GM20431 (cell line): ENCODE results near the gene KCNG2.

Experiments used
- in situ Hi-C: fragments of 300-500 bp; cut with MseI, MboI; formaldehyde crosslinking; loops from one replicate; pipeline ENCODE4 v1.15.0; 2020; ENCODE audit warnings: low sequenced_read_pairs; ENCODE audit not compliant: unreplicated experiment

KCNG2 gene

DNA sequence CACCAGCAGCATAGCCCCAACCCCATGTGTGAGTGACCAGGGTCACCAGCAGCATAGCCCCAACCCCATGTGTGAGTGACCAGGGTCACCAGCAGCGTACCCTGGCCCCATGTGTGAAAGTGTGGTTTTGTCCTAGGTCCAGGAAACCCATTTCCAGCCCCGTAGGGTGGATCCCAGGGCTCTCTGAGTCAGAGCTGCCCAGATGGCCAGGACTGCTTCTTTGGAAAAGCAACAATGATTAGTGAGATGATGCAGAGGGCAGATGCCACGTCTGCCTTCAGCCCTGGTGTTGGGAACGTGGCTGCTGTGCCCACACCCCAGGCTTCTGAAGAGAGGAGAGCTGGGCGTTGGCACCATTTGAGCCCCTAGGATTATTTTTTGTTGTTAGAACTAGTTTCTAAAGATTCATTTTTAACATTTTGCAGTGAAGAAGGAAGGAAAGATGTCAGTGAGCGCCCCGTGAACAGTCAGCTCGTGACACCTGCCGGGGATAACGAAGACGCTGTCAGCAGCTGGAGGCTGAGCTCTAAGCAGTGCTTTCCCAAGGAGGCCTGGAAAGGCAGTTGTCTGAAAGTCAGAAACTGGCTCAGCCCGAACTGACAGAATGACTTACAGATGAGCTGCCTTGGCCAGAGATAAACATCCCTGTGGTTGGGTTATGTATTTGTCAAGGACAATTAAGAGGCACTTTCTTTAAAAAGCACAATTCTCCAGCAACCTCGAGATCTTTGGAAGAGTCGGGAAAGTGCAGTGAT, 32.1 kb upstream of the KCNG2 start:
- in situ Hi-C loops = no loop called here

GRCh38 chr18:79766308-79766707, 31.4 kb upstream of the KCNG2 start:
- in situ Hi-C loops = no loop called here

GRCh38 chr18:79768745-79769144, 29.0 kb upstream of the KCNG2 start:
- in situ Hi-C loops = no loop called here

DNA sequence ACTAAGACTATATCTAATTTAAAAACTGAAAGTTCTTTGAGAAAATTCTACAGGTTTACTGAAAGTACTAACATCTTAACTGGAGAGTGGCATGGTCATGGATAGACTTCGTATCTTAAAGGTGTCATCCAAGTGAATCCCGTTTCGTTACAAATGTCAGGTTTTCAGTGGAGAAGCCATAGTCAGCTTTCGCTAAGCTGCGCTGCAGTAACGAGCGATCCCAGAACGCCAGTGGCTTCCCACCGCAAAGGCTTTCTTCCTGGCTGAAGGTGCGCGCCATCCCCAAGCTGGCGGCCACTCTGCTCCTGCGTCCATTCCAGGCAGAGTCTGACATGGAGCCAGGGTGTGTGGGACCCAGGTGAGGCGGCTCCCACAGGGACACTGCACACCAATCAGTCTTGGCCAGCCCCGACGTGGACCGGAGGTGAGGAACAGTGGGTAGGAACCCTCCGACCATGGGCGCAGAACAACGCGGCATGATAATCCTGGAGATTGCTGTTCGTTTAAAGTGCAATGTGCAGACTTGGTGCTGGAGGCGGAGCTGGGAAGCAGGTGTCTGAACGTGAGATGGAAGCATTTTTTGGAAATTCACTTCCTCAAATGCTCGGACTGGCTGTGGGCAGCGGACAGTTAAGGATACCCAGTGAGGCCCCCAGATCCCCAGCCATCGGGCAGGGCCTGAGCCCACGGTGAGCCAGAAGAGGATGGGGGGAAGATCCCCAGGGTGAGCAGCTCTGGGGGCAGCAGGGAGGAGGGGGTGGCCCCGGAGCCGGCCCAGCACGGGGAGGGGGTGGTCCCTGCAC, 27.8 kb upstream of the KCNG2 start:
- in situ Hi-C loops = no loop called here

DNA sequence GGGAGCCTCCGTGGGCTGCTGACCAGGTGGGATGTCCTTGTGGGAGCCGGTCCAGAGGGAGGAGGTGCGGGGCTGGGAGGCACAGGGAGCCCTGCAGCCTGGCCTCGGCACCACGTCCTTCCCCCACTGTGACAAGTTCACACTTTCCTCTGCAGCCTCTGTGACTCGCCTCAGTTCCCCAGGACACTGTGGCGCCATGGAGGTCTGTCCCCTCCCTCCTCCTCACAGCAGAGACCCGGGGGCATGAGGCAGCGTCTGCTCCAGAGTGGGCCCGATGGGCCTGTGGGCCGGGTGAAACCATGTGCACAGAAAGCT, 27.3 kb upstream of the KCNG2 start:
- in situ Hi-C loops = no loop called here

- in situ Hi-C loops = no loop called here
Measured at GRCh38 chr18:79770826-79771225, 26.9 kb upstream of the KCNG2 start.

DNA sequence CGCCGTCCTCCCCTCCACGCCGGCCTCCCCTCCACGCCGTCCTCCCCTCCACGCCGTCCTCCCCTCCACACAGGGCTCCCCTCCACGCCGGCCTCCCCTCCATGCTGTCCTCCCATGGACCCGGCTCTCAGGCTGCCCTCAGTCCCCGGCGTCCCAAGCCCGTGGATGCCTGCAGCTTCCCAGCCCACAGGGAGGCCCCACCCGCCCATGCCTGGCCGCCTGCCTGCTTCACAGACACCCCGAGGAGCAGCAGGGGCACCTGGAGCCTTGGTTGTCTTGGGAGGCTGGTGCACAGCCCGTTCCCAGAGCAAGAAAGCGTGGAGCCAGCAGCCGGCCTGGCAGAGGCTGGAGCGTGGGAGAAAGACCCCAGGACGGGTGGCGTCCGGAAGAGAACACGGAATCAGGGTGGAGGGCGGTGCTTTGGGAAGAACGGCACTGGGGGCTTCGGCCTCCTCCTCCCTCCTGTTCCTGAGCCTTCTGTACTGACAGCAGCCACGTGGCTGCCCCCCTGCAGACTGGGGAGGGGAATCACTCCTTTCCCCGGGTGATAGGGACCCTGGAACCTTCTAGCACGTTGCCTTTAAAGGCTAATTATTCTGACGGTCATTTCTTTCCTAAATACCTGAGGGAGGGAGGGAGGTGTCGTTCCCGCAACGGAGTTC, 26.2 kb upstream of the KCNG2 start:
- in situ Hi-C loops = no loop called here

DNA sequence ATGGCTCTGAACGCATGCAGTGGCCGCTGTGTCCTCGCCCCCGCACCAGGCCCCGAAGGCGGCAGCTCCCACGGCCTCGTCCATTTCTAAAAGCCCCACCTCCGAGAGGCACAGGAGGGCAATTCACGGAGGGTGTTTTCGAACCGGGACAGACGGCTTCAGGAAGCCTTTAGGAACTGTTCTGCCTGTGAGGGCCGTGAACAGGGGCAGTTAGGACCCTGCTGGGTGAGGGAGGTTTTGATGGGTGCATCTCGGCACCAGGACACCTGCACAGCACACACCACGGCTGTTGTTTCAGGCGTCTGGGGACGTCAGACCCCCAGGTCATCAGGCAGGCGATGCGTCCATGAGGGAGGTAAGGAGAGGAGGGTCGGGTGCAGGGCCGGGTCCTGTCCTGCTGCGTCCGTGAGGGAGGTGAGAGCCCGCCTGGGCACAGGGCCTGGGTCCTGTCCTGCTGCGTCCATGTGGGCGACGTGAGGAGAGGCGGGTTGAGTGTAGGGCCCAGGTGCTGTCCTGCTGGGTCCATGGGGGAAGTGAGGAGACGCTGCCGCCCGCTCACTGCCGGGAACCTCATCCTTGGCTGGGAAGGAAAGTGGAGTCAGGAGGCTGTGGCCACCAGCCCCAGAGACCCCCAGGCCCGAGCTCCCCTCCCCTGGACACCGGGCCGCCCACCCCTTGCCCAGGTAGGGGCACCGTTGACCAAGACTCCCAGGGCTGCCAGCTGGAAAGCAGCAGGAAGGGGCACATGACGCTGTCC, 25.5 kb upstream of the KCNG2 start:
- in situ Hi-C loops = no loop called here

- in situ Hi-C loops = no loop called here
Measured at GRCh38 chr18:79772865-79773696, 24.7 kb upstream of the KCNG2 start.

DNA sequence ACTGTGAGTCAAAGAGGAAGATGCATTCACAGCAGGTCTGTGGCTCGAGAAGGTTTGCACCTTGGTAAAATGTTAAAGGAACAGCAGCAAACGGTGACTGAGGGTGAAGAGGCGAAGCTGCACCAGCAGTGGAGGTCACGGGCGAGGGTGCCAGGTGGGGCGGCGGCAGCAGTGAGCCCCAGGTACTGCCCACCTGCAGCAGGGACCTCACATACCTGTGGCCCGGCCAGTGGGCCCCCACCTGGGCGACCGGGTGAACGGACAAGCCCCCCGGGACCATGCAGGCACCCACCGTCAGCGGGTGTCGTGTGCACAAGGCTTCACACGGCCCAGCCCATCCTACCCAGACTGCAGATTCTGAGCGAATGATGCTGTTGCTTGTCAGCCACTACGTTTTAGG, 23.6 kb upstream of the KCNG2 start:
- in situ Hi-C loops = no loop called here

GRCh38 chr18:79775441-79776221, 22.1 kb upstream of the KCNG2 start:
- in situ Hi-C loops = no loop called here

GRCh38 chr18:79776674-79777073, 21.1 kb upstream of the KCNG2 start:
- in situ Hi-C loops = no loop called here

DNA sequence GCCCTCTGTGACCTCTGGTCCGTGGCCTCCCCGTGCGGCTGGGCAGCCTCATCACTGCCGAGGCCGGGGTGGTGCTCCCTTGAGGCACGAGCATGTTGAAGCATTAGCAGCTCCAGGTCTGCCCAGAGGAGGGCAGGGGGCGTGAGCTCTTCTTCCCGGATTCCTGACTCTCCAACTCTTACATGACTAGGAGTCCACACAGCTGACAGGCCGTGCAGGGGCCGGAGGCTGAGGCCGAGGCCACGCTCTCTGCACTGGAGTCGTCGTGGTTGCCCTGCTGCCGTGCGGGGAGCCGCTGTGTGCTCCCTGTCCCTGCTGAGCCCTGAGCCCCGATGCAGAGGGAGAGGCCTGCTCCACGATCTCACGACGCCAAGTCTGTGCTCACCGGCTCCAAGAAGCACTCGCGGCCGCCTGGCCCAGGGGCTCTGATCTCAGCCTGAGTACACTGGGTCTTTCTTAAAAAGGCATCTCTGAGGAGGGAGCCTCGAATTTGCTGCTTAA, 19.4 kb upstream of the KCNG2 start:
- in situ Hi-C loops = no loop called here

- in situ Hi-C loops = no loop called here
Measured at GRCh38 chr18:79779021-79779699, 18.6 kb upstream of the KCNG2 start.

- in situ Hi-C loops = no loop called here
Measured at GRCh38 chr18:79779700-79780190, 18.0 kb upstream of the KCNG2 start.

DNA sequence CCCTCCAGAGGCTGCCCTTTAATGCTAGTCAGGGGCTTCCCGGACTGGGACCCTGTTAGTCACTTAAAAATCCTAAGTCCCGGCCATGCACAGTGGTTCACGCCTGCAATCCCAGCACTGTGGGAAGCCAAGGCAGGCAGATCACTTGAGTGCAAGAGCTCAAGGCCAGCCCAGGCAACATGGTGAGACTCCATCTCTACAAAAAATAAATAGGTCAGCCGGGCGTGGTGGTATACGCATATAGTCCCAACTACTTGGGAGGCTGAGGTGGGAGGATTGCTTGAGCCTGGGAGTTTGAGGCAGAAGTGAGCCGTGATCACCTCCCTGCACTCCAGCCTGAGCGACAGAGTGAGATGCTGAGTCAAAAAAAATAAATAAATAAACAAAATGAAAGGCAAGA, 17.2 kb upstream of the KCNG2 start:
- in situ Hi-C loops = no loop called here

GRCh38 chr18:79781331-79781941, 16.3 kb upstream of the KCNG2 start:
- in situ Hi-C loops = no loop called here
